Measurements from ENCODE around the gene CSK.

CSK gene

DNA sequence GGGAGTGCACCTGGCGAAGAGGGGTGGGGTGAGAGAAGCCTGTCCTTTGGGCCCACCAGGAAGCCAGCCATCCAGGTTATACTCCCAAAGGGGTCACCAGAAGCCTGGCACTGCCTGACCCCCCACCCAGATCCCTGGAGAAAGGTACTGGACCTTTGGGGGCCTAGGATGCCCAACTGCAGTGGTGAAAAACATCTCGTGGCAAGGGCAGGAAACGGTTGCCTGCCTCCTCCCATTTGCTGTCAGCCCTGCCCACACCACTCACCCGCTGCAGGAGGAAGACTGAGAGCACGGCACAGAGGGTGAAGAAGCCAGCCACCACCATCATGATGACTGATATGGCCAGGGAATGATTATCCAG, 63.3 kb downstream of the CSK start:
- no peak for DNase-seq

DNA sequence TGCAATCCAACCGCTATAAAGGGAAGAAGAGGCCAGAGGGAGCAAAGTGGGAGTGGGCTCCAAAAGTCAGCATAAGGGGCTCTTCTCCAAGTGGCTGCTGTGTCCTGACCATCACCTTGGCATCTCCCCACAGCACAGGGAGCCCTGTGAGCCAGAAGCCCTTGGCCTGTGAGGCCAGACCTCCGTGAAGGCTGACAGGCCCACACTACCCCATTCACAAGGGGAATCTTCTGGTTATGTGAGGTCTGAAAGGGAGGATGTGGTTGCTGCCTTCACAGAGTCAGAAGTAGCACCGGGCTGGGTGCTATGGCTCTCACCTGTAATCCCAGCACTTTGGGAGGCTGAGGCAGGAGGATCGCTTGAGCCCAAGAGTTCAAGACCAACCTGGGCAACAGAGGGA, 63.7 kb downstream of the CSK start:
- DNase-seq: no peak

DNA sequence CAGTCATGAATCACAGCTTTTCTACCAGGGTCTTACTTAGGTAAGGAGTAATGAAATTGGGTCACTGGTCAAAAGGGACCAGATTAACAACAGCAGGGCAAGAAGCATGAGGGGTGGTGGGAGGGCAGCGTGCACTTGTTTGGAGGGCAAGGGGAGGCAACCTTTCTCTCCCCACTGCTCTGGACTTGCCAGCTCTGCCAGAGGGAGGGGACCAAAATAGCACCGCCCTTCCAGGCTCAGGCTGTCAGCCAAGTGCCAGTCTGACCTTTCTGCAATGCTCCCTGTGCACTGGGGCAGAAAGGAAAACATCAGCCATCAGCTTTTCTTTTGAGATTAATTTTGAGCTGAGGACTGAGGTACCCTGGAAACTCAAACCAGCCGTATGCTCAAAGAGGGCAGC, 65.6 kb downstream of the CSK start:
- no peak for DNase-seq

DNA sequence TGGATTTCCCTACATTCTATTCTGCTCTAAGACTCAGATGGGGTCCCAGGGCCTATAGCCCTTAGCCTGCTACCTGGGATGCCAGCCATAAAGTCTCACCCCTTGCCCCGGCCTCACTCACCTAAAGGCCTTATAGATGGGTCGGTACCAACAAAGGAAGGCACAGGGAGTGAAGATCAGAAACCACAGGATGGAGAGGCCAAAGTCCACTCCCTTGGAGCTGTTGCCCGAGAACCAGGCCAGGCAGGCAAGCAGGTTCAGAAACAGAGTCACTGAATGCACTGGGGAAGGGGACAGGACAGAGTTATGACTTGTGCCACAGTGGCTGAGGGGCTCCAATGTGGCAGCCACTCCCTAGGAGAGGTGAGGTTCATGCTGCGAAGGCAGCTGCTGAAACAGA, 68.5 kb downstream of the CSK start:
- no peak for DNase-seq

DNA sequence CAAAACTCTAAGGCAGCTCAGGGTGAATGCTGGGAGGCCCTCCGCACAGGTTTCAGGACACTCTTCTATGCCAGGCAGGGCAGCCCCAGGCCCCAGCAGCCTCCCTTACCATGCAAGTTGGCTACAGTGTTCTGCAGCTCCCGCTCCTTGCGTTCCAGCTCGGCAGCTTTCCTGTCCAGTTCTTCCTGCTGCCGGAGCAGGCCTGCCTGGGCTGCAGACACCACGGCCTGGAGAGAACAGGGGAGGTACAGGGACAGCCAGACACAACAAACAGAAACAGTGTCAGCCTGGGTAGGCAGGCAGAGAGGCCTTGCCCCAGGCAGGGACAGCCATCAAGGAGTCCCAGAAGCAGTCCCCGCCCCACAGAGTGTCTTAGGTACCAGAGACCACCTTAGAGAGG, 70.1 kb downstream of the CSK start:
- DNase-seq: no peak

All from fibroblast of upper back skin (primary cell).